ENCODE data around the gene OVAAL.

The OVAAL gene

DNA sequence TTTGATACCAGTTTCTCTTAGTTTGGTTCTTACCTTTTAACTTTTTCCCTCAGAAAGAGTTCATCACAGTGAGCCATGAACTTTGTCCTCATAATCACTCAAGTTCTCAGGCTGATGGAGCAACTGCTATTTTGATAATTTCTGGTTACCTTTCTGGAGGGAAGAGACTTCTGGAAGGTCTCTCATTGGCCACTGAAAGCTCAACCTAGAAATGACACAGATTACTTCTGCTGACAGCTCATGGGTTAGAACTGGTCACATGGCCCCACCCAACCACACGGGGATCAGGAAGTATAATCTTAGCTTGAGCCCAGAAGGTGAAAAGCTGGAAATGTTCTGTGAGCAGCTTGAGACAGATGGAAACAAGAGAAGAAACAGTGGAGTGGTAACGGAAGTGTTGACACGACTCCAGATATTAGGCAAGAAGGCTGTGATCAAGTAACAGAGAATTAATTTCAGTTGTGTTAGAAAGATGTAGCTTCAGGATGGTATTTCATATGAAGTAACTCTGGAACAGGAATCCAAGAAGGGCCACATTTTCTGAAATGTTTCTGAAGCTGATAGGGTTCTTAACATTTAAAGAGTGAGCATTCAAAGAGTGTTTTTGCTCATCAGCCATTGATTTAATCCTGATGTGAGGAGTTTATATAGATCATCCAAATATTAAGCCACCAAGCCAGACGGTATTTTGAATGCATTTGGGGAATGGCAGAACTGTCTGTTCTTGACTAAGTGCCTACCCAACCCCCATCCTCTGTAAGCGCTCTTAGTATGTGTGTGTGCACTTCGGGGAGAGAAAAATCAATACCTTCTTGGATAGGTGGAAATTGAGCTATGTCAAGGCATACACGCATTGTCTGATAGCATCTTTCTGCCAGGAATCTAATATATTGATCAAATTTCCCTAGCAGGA is 51.1 kb downstream of the OVAAL start:
- no peak for DNase-seq

DNA sequence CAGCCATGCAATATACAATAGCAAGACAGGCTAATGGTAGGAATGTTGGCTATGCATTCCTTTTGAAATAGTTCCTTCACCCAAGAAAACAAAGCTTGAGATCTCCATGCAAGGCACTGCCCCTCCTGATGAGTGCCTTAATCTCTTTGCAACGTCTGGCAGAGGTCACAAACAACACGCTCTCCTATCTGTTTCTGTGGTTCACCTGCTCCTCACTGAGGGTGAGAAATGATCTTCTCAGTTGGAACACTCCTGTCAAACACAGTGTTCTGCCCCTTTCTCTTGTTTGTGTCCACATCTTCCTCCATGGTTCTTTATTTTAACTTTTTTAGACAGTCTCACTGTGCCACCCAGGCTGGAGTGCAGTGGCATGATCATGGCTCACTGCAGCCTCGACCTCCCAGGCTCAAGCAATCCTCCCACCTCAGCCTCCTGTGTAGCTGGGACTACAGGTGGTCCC is 51.8 kb downstream of the OVAAL start:
- DNase-seq, result no peak

DNA sequence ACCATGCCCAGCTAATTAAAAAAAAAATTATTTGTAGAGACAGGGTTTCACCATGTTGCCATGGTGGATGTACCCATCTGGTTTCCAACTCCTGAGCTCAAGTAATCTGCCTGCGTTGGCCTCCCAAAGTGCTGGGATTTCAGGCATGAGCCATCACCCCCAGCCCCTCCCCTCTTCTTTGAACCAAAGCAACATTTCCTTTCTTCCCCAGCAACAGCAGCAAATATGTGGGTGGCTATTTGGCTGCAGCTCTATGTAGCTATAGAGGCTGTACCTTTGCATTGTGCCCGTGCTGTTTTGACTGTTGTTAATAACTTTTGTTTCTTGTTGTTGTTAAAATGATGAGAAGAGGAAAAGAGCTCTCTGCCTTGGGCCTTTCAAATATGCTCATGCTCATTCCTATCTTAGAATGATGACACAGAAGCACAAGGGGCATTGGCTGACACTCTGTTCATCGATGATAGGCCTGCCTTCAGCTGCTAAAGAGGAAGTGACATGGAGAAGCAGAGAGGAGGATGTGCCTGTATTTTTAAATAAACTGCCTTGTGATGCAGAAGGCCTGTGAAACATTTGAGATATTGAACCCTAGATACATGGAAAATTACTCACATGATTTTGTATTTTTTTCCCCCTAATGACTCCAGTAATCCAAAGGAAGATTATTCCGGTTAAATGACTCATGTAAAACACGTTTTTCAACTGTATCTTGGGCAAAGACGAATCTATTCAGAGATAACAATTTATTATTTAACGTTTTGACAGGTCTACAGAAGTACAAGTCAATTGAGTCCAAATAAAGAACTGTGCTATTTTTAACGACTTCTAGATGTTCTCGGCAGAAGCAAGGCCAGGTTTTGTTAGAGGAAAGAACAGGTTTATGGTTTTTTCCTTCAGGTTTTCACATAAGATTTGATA is 52.5 kb downstream of the OVAAL start:
- DNase-seq, result no peak

GRCh38 chr1:180612632-180613031 is 53.9 kb downstream of the OVAAL start:
- no peak for DNase-seq

- DNase-seq, result no peak
These were observed 56.0 kb downstream of the OVAAL start for GRCh38 chr1:180614730-180615129.

GRCh38 chr1:180615493-180616290 is 56.9 kb downstream of the OVAAL start:
- no peak for DNase-seq
